Measurements from ENCODE around the gene SUMF1. TPM values are rescaled to one million over a fixed set of nuclear protein-coding genes. Genes with fewer than 3 reads are reported as not detected.
A peak's percentile ranks its signal among the peaks of the same experiment; 100 is the strongest.

SUMF1 gene
- total and polyA plus RNA-seq, 12 donors, result 8.0 to 109 (median 39.0) TPM

GRCh38 chr3:4432259-4432658 lies 34.8 kb downstream of the SUMF1 start:
- intact Hi-C loops (cut with DNase I), result no loop called here
- TF ChIP-seq CTCF (IDR thresholded peaks at IDR 0.05) (no peak), POLR2A (IDR thresholded peaks at IDR 0.05) (no peak)
- no peak overlapping the region for H3K4me3 ChIP-seq
- no peak for DNase-seq
- no peaks in the 10 kb centered on the region for H3K27me3 ChIP-seq
- no peaks in the 10 kb centered on the region for H3K36me3 ChIP-seq (replicated peaks in 1 of 2)
- H3K4me1 ChIP-seq (replicated peaks in 1 of 2), result peaks cover 0 to 2% of the 10 kb centered on the region in 2 donors
- no peak overlapping the region for H3K27ac ChIP-seq
- H3K9me3 ChIP-seq (replicated peaks in 1 of 3), result no peaks in the 10 kb centered on the region

GRCh38 chr3:4429648-4430350 lies 37.3 kb downstream of the SUMF1 start:
- H3K4me3 ChIP-seq, result no peak overlapping the region
- no peaks in the 10 kb centered on the region for H3K9me3 ChIP-seq (replicated peaks in 1 of 3)
- no peak overlapping the region for H3K27ac ChIP-seq
- intact Hi-C loops (cut with DNase I), result no loop called here
- DNase-seq, result peak in 1 of 7 donors; percentile 27
- no peaks in the 10 kb centered on the region for H3K36me3 ChIP-seq (replicated peaks in 1 of 2)
- 76 to 80% (median 79%) methylated on average over 6 of the region's 6 CpGs for WGBS, 4 donors
- TF ChIP-seq POLR2A (IDR thresholded peaks at IDR 0.05) (no peak), CTCF (IDR thresholded peaks at IDR 0.05) (peak in 1 of 6 experiments; percentile 4)
- H3K27me3 ChIP-seq, result no peaks in the 10 kb centered on the region
- peaks cover 0 to 12% of the 10 kb centered on the region in 2 donors for H3K4me1 ChIP-seq (replicated peaks in 1 of 2)

- Histone ChIP-seq H3K27ac (no peak overlapping the region), H3K4me1 (replicated peaks in 1 of 2) (peaks cover 0 to 12% of the 10 kb centered on the region in 2 donors), H3K36me3 (replicated peaks in 1 of 2) (no peaks in the 10 kb centered on the region), H3K27me3 (no peaks in the 10 kb centered on the region), H3K9me3 (replicated peaks in 1 of 3) (no peaks in the 10 kb centered on the region), H3K4me3 (no peak overlapping the region)
- WGBS, 4 donors, result 47 to 58% (median 55%) methylated on average over 4 of the region's 4 CpGs
- DNase-seq, result peak in 1 of 7 donors; percentile 4
- intact Hi-C loops (cut with DNase I), result no loop called here
- TF ChIP-seq CTCF (IDR thresholded peaks at IDR 0.05) (no peak), POLR2A (IDR thresholded peaks at IDR 0.05) (no peak)
Observed at GRCh38 chr3:4426782-4427344, 40.2 kb downstream of the SUMF1 start.

GRCh38 chr3:4426261-4426781 lies 40.7 kb downstream of the SUMF1 start:
- H3K27me3 ChIP-seq, result no peaks in the 10 kb centered on the region
- intact Hi-C loops (cut with DNase I), result no loop called here
- H3K4me1 ChIP-seq (replicated peaks in 1 of 2), result peaks cover 0 to 12% of the 10 kb centered on the region in 2 donors
- TF ChIP-seq POLR2A (IDR thresholded peaks at IDR 0.05) (no peak), CTCF (IDR thresholded peaks at IDR 0.05) (no peak)
- no peak overlapping the region for H3K4me3 ChIP-seq
- H3K27ac ChIP-seq, result no peak overlapping the region
- 74 to 80% (median 77%) methylated on average over 3 of the region's 3 CpGs for WGBS, 4 donors
- no peaks in the 10 kb centered on the region for H3K9me3 ChIP-seq (replicated peaks in 1 of 3)
- no peak for DNase-seq
- no peaks in the 10 kb centered on the region for H3K36me3 ChIP-seq (replicated peaks in 1 of 2)

All from adrenal gland (tissue), 12 donors.